Measurements from ENCODE around the gene ABHD12.
A peak's percentile ranks its signal among the peaks of the same experiment; 100 is the strongest.
"Not testable (repeated sequence)": the region's sequence is repeated elsewhere in the genome, so short reads cannot be mapped to it uniquely, and the experiment has no call there.

Gene ABHD12

DNA sequence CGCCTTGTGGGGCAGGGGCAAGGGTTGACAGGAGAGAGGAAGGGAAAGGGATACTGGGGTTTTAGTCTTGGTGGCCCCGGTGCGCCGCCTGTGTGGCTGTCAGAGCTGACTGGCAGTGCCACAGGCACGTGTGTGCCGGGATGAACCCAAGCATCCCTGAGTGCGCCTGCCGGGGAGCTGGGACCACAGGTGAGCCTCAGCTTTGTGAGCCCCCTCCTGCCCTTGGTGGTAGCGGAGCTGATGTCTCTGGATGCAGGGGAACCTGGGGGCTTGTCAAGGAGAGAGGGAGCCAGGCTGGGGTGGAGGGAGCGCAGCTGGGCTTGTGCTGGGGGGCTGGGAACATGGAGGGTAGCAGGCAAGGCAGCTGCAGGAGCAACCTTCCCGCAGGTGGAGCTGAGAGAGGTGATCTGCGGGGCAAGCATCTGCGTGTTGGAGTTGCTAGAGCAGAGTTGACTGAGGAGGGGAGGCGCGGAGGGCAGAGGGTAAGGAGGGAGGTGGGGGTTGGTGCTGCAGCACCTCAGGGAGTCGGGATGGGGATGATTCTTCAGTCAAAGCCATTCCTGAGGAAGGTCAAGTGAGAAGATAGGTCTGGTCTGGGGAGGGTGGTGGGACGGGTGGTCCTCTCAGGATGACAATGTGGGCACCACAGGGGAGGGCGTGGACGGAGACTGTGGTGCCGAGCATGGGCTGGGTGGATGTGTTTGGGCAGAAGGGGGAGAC, 114.7 kb downstream of the ABHD12 start:
- no peak for DNase-seq

DNA sequence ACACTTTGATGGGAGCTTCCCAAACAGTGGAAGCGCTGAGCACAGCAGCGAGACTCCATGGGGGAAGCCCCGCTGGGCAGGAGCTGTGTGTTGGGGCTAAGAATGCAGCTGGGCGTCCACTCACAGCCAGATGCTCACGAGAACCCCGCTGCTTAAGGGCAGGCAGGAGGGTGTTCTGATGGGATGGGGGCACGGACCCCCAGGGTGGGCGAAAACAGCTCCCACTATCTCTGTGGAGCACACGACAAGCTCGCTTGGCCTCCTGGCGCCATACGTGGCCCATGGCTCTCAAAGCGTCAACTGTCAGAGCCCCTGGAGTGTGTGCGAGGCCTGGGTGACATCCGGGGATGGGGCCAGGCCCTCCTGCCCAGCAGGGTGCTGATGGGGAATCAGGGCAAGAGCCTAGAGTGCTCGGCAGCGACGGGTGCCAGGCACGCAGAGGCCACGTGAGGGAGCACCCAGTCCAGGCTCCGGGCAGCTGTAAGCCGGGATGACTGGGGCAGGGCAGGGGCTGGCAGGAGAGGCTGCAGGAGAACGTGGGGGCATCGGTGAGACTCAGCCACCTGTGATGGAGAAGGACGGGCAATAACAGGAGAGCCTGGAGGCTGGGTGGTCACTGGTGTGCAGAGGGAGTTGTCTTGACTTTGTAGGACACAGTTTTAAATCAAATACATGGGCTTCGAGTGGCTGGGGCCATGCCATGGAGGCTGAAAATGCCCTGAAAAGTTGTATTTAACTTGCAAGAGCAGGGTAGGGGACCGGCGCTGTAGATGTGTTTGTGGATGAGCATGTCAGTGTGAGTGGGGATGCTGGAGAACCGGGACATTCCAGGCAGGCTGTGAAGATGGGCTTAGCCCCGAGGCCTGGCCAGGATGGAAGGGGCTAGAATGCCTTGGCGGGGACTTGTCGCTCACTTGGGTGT, 115.5 kb downstream of the ABHD12 start:
- no peak for DNase-seq

DNA sequence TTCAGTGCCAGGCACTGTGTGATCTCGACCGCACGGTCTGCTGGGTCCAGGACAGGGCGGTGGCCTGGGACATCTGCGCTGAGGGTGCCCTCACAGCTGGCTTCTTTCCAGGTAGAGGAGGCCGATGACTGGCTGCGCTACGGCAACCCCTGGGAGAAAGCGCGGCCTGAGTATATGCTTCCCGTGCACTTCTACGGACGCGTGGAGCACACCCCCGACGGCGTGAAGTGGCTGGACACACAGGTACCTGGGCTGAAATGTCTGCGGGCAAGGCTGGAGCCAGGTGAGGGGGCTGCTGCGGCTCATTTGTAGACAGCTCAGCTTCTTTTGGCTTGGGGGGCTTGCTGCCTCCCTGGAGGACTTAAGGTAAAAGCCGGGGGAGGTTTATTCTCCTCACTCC, 116.2 kb downstream of the ABHD12 start:
- DNase-seq: no peak

GRCh38 chr20:25273541-25274358, 116.9 kb downstream of the ABHD12 start:
- DNase-seq: peak; percentile 69

DNA sequence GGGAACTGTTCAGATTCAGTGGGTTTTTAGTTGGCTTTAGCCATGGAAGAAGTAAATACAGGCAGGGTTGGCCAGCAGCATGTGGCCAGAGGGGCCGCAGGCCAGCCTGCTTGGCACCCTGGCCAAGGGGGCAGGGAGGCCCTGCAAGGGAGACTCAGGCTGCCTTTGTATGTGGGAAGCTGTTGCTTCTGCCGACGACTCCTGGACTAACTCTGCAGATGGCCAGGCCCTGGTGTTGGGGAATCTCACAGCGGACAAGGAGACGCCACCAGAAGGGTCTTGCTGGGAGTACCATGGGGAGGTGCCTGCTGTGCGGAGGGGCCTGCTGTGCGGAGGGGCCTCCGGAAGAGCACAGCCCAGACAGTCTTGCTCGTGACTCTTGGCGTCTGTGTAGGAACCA, 117.6 kb downstream of the ABHD12 start:
- peak; percentile 50 for DNase-seq

- DNase-seq: no peak
Observed at GRCh38 chr20:25272223-25273000, 118.2 kb downstream of the ABHD12 start.

DNA sequence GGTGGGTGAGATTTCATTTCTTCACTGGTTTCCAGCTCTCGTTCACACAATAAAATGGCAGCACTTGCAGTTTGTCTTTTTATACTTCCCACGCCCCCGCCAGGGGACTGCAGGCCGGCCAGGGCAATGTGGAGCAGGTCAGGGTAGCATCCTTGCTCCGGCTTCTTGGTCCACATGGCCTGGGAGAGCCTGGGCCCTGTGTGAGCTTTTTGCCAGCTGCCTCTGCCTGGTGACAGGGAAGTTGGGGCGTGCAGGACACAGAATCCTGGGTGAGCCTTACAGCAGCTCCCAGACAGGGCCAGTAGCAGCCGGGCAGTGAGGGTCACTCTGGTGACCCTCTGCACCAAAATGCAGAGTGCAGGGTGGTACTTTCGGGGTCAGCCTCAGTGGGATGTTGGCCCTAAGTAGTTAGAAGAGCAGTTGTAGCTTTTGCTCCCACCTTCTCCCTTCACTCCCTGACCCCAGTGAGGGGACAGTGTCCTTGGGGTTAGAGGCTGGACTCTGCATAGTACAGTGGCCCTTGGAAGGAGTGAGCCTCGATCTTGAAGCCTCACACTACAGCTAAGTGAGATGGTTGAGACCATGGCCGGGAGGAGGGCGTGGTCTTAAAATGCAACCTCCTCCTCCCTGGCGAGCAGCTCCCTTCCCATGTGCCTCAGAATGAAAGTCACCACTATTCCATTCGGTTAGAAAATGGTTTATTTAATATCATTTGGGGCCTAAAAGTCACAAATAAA, 119.0 kb downstream of the ABHD12 start:
- no peak for DNase-seq

DNA sequence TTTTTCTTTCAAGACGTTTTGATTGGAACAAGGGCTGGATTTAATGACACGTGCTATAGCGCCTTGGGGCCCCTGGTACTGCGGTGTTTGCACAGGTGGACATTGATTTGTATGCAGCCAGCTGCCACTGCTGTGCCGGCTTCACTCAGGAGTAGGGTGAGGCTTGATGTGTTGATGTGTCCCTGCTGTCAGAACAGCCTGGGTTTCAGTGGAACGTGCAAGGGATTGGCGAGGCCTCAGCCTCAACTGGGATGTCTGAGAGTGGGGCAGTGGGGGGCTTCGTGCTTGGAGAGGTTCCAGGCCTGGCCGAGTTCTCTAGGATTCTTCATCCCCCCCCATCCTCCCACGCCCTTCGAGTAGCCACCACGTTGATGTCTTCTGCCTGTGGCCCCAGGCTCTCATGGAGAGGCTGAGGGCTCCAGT, 119.8 kb downstream of the ABHD12 start:
- DNase-seq: no peak

- no peak for DNase-seq
Observed at GRCh38 chr20:25269833-25270170, 120.8 kb downstream of the ABHD12 start.

DNA sequence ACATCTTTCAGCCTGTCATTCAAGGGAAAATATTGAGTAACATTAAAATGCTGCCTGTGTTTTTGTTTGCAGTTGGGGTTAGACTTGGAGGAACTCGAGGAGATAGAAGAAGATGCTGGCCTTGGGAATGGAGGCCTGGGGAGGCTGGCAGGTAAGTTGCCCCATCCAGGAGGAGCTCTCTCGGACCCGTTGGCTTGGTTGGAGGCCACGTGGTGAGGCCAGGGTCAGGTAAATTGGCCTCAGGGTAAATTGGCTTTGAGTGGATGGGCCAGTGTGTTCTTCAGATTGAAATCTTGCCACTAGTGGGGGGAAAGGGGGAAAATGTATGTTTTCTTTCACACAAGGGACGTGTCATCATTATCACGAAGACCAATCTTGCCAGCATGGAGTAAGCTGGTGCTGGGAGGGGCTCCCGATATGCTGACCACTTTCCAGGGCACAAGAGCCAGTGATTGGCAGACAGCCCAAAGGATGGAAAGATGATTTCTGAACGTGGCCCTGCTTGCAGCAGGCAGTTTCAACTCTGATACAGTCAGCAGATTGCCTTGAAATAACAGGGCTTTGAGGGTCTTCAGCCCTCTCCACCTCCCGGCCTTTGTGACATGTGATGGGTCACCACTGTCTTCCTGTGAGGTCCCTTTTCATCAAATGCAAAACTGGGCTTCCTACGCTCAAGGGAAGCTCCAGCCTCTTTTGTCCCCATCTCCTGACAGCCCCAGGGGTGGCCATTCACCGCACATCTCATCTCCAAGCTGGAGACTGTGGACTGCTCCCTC, 121.4 kb downstream of the ABHD12 start:
- no peak for DNase-seq

- DNase-seq: not testable (repeated sequence)
Observed at GRCh38 chr20:25260770-25261437, 129.7 kb downstream of the ABHD12 start.

DNA sequence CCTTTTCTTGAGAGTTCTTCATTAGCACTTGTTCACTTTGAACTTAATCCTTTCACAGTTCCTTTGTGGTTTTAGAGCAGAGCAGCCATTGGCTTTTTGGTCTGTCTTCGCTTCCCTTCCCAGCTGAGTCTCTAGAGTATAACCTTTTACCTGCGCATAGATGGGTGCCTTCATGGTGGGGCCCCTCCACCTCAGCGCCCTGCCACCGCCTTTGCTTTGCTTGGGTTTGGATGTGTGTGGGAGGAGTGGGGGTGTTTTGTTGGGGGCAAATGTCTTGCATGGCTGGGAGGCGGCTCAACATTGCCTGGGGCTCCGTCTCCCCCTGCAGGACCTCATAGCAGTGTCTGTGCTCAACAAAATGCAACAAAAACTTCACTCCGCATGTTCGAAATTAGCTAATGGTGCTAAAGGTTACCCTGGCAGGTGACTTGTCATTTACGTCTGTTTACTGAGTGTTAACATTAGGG, 130.8 kb downstream of the ABHD12 start:
- DNase-seq: no peak

- DNase-seq: no peak
Observed at GRCh38 chr20:25259358-25259757, 131.3 kb downstream of the ABHD12 start.

- no peak for DNase-seq
Observed at GRCh38 chr20:25258828-25259227, 131.8 kb downstream of the ABHD12 start.

DNA sequence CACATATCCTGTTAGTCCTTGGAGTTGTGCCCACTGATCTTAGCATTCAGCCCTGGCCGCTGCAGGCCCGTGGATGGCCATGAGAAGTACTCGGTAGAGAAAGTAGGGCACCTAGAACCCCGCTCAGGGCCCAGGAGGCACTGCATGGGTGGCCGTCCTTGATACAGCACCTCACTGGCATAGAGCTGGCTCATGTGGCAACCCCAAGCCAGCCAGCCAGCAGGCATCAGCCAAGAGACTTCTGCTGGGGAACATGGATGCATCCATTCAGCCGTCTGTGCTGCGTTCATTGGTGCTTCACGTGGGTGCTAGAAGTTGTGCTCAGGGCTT, 132.2 kb downstream of the ABHD12 start:
- DNase-seq: no peak

DNA sequence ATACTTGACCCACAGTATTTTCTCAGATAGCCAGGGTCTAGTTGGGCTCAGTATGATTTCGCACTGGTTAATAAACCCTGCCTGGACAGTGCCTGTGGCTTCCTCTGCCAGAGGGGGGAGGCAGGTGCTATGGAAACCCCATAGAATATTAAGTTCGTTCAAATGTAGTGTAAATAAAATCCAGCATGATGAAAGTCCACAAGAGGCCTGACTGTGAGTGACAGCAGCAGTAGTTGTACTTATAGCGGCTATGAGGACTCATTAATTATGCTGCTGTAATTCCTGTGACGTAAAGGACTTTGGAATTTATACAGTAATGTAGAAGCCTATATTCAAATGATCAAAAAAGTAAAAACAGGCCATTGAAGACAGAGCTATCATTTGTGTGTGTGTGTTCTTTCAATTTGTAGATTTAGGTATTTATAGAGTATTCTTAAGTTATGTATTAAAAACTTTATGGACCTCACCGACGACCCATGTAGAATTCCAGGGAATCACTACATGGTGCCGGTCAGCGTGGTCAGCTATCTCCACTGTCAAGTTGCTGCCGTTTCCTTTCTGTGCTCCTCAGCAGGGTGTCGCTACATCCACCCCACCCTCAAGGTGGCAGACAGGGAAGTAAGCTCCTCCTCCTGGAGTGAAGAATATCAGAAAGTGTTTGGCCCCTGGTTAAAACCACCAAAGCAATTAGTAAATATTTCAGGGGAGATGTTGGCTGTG, 132.7 kb downstream of the ABHD12 start:
- DNase-seq: no peak

GRCh38 chr20:25257130-25257529, 133.5 kb downstream of the ABHD12 start:
- no peak for DNase-seq

DNA sequence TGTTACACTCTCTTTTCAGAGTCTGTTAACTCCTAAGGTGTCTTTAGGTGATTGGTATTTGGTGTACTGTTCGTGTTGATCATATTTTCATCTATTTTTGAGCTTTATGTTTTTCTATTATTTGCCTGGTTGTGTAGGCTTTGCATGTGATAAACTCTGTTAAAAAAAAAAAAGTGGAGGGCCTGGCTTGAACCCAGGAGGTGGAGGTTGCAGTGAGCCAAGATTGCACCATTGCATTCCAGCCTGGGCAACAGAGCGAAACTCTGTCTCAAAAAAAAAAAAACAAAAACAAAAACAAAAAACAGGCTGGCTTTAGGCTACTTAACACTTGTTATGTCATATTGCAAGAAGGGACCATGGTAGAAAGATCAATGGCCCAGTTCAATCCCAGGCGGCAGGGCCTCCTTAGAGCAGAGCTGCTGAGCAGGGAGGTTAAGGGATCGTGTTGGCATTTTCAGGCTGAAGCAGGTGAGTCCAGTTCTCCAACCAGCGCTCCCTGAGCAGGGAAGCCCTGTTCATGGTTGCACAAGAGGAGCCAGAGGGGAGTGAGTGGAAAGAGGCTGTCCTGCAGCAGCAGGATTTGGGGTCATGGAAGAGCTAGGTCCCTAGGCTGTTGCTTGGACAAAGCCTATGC, 134.3 kb downstream of the ABHD12 start:
- DNase-seq: no peak

GRCh38 chr20:25254986-25255680, 135.5 kb downstream of the ABHD12 start:
- DNase-seq: no peak
